Measurements from ENCODE around the gene COL4A2.
"Not testable (repeated sequence)": the region's sequence is repeated elsewhere in the genome, so short reads cannot be mapped to it uniquely, and the experiment has no call there.

COL4A2 gene

GRCh38 chr13:110483386-110483968 lies 176.4 kb downstream of the COL4A2 start:
- no peak for DNase-seq

GRCh38 chr13:110484290-110485048 lies 177.4 kb downstream of the COL4A2 start:
- DNase-seq = no peak

GRCh38 chr13:110485604-110486003 lies 178.5 kb downstream of the COL4A2 start:
- DNase-seq = no peak

GRCh38 chr13:110486061-110486715 lies 179.1 kb downstream of the COL4A2 start:
- DNase-seq = no peak

GRCh38 chr13:110486880-110487279 lies 179.8 kb downstream of the COL4A2 start:
- not testable (repeated sequence) for DNase-seq

- no peak for DNase-seq
Observed at GRCh38 chr13:110490009-110490770, 183.1 kb downstream of the COL4A2 start.

GRCh38 chr13:110491869-110492678 lies 185.0 kb downstream of the COL4A2 start:
- no peak for DNase-seq

- no peak for DNase-seq
Observed at GRCh38 chr13:110492679-110493593, 185.9 kb downstream of the COL4A2 start.

- DNase-seq = no peak
Observed at GRCh38 chr13:110493613-110494012, 186.5 kb downstream of the COL4A2 start.

GRCh38 chr13:110495376-110495775 lies 188.3 kb downstream of the COL4A2 start:
- no peak for DNase-seq

- DNase-seq = no peak
Observed at GRCh38 chr13:110495881-110496280, 188.8 kb downstream of the COL4A2 start.

GRCh38 chr13:110496281-110496680 lies 189.2 kb downstream of the COL4A2 start:
- DNase-seq = no peak

GRCh38 chr13:110497003-110497402 lies 189.9 kb downstream of the COL4A2 start:
- no peak for DNase-seq

- DNase-seq = not testable (repeated sequence)
Observed at GRCh38 chr13:110497896-110498295, 190.8 kb downstream of the COL4A2 start.

GRCh38 chr13:110498327-110498726 lies 191.2 kb downstream of the COL4A2 start:
- DNase-seq = no peak

GRCh38 chr13:110498765-110499164 lies 191.7 kb downstream of the COL4A2 start:
- DNase-seq = no peak

- no peak for DNase-seq
Observed at GRCh38 chr13:110499621-110500281, 192.7 kb downstream of the COL4A2 start.

GRCh38 chr13:110500341-110500740 lies 193.3 kb downstream of the COL4A2 start:
- no peak for DNase-seq

GRCh38 chr13:110501188-110501587 lies 194.1 kb downstream of the COL4A2 start:
- no peak for DNase-seq

GRCh38 chr13:110503037-110503901 lies 196.2 kb downstream of the COL4A2 start:
- DNase-seq = no peak

Measured in activated CD8-positive, alpha-beta memory T cell treated with anti-CD3 and anti-CD28 coated beads for 24 hours (primary cell).